A673 (cell line): ENCODE results near the gene ADAMTSL1. TPM values are rescaled to one million over a fixed set of nuclear protein-coding genes. Genes with fewer than 3 reads are reported as not detected.

Experiments used
- BruUV-seq: library from RNA; stranded (reverse); fragments of 400-500 nt; replicated peaks from 2 replicates; lab custom pipeline; 2021; lab: Mats Ljungman, UMichigan
- CTCF ChIA-PET: fragments of 300-600 bp; sonication (Branson Sonifier 250); formaldehyde crosslinking; loops from one replicate; lab custom pipeline; 2022; ENCODE audit warnings: antibody characterized with exemption; lab: Charles Lee
- POLR2A ChIA-PET: fragments of 300-600 bp; sonication (Branson Sonifier 250); formaldehyde crosslinking; loops from one replicate; lab custom pipeline; 2022; ENCODE audit warnings: antibody characterized with exemption; ENCODE audit not compliant: low non-redundant PET; lab: Charles Lee
- DNase-seq: peaks from one replicate; pipeline ENCODE4 v3.0.0-alpha.2; 2015; ENCODE audit warnings: low spot score
- H3K27ac ChIP-seq: fragments of 200-600 bp; sonication (generic); 2 replicates; pipeline ENCODE4 v1.5.1; 2016; ENCODE audit warnings: mixed run types, low read depth, mild to moderate bottlenecking, mixed read lengths, antibody characterized with exemption, low read length; ENCODE audit not compliant: poor library complexity, severe bottlenecking
- H3K27me3 ChIP-seq: fragments of 200-600 bp; sonication (generic); replicated peaks from 2 replicates; pipeline ENCODE4 v1.6.1; 2017; ENCODE audit warnings: mixed run types, low read depth, mild to moderate bottlenecking, mixed read lengths, antibody characterized with exemption, low read length; ENCODE audit not compliant: insufficient read depth, poor library complexity
- H3K36me3 ChIP-seq: fragments of 200-600 bp; sonication (generic); 2 replicates; pipeline ENCODE4 v1.6.1; 2016; ENCODE audit warnings: mixed run types, mild to moderate bottlenecking, mixed read lengths, antibody characterized with exemption, low read length; ENCODE audit not compliant: insufficient read depth, poor library complexity, severe bottlenecking
- H3K4me1 ChIP-seq: fragments of 200-600 bp; sonication (generic); 2 replicates; pipeline ENCODE4 v1.6.1; 2017; ENCODE audit warnings: mixed run types, mild to moderate bottlenecking, mixed read lengths, antibody characterized with exemption, low read length; ENCODE audit not compliant: insufficient read depth, poor library complexity, severe bottlenecking
- H3K4me3 ChIP-seq: fragments of 200-600 bp; sonication (generic); 2 replicates; pipeline ENCODE4 v1.5.1; 2016; ENCODE audit warnings: low read depth, mixed run types, mild to moderate bottlenecking, mixed read lengths, low read length; ENCODE audit not compliant: poor library complexity, severe bottlenecking
- H3K9me3 ChIP-seq: fragments of 200-600 bp; sonication (generic); 2 replicates; pipeline ENCODE4 v1.6.1; 2016; ENCODE audit warnings: mixed run types, low read depth, mild to moderate bottlenecking, mixed read lengths, antibody characterized with exemption, low read length; ENCODE audit not compliant: poor library complexity, severe bottlenecking
- CTCF ChIP-seq: fragments of 300-800, 200-600 bp; sonication (generic); conservative IDR thresholded peaks from 2 replicates; pipeline ENCODE4 v1.5.1; 2017; ENCODE audit warnings: low read depth, mild to moderate bottlenecking, antibody characterized with exemption, low read length, moderate library complexity, mixed read lengths
- EZH2 ChIP-seq: fragments of 200-600 bp; sonication (generic); IDR thresholded peaks from 2 replicates; pipeline ENCODE4 v1.6.1; 2017; ENCODE audit warnings: borderline replicate concordance, low read depth, mild to moderate bottlenecking, mixed read lengths, antibody characterized with exemption, low read length; ENCODE audit not compliant: poor library complexity, severe bottlenecking
- intact Hi-C: fragments of 100-400 bp; cut with micrococcal nuclease; formaldehyde crosslinking; loops from one replicate; pipeline ENCODE4 v1.10.0; 2022; ENCODE audit not compliant: unreplicated experiment
- total RNA-seq: library from RNA; stranded (reverse); gene quantifications from 2 replicates; pipeline ENCODE4 v1.2.3, GENCODE V29; 2021

ADAMTSL1 gene
- total RNA-seq, 1 experiment from 2014 or later = not detected

- ChIA-PET CTCF (no interaction called here), POLR2A (no interaction called here)
- Histone ChIP-seq H3K27me3 (no peaks in the 10 kb centered on the region), H3K4me1 (no peaks in the 10 kb centered on the region), H3K27ac (no peak overlapping the region), H3K36me3 (no peaks in the 10 kb centered on the region), H3K4me3 (no peak overlapping the region), H3K9me3 (no peaks in the 10 kb centered on the region)
- intact Hi-C loops = no loop called here
- no peak for DNase-seq
- TF ChIP-seq CTCF (no peak), EZH2 (no peak)
- no TSS peak for BruUV-seq
Observed at GRCh38 chr9:18824095-18824666, 350.2 kb downstream of the ADAMTSL1 start.

- Histone ChIP-seq H3K36me3 (no peaks in the 10 kb centered on the region), H3K4me3 (no peak overlapping the region), H3K27me3 (no peaks in the 10 kb centered on the region), H3K4me1 (no peaks in the 10 kb centered on the region), H3K9me3 (no peaks in the 10 kb centered on the region), H3K27ac (no peak overlapping the region)
- POLR2A ChIA-PET = no interaction called here
- intact Hi-C loops = no loop called here
- CTCF ChIA-PET = no interaction called here
- no TSS peak for BruUV-seq
- no peak for TF ChIP-seq CTCF
- no peak for TF ChIP-seq EZH2
- DNase-seq = no peak
Observed at GRCh38 chr9:18825656-18826170, 351.8 kb downstream of the ADAMTSL1 start.

- no TSS peak for BruUV-seq
Observed at GRCh38 chr9:18826248-18826647, 352.3 kb downstream of the ADAMTSL1 start.

More at GRCh38 chr9:18826248-18826647, 352.3 kb downstream of the ADAMTSL1 start:
- ChIA-PET POLR2A (no interaction called here), CTCF (no interaction called here)
- H3K27ac ChIP-seq = no peak overlapping the region
- no peak for DNase-seq
- no peak overlapping the region for H3K4me3 ChIP-seq
- H3K27me3 ChIP-seq = no peaks in the 10 kb centered on the region
- no peaks in the 10 kb centered on the region for H3K36me3 ChIP-seq
- no peaks in the 10 kb centered on the region for H3K9me3 ChIP-seq
- intact Hi-C loops = no loop called here
- no peaks in the 10 kb centered on the region for H3K4me1 ChIP-seq
- TF ChIP-seq EZH2 (no peak), CTCF (no peak)
